ENCODE measurements around the gene CCDC169. TPM values are rescaled to one million over a fixed set of nuclear protein-coding genes. Genes with fewer than 3 reads are reported as not detected.
A peak's percentile ranks its signal among the peaks of the same experiment; 100 is the strongest.

The CCDC169 gene
- total and polyA plus RNA-seq, 2 of the 13 experiments (the other 11 are each of a cell fraction or from before 2014, with no cell fraction given): 0.25 to 0.33 TPM

DNA sequence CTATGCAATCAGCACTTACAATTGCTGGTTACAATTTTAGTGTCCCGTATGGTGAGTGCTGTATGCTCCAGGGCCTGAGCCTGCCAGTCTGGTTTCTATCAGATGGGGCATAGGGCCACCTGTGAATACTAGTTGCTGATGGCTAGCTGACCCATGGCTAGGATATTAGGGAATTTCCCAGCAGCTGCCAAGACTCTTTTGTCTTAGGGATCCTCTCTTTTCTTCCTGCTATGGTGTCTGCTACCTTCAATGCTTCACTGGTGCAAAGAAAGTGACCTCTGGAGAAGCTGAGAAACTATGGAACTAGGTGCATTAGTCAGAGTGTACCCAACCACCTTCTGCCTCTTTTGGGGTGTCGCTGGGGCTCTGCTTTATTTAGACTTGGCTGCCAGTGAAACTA lies 11.6 kb downstream of the CCDC169 start (continued):
- TF ChIP-seq, protein P1, sequence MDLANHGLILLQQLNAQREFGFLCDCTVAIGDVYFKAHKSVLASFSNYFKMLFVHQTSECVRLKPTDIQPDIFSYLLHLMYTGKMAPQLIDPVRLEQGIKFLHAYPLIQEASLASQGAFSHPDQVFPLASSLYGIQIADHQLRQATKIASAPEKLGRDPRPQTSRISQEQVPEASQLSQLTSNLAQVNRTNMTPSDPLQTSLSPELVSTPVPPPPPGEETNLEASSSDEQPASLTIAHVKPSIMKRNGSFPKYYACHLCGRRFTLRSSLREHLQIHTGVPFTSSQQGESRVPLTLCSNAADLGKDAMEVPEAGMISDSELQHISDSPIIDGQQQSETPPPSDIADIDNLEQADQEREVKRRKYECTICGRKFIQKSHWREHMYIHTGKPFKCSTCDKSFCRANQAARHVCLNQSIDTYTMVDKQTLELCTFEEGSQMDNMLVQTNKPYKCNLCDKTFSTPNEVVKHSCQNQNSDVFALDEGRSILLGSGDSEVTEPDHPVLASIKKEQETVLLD (CRISPR knock-in tag; IDR thresholded peaks at IDR 0.05; ENCODE audit: low read depth): no peak
- TF ChIP-seq, protein P2, sequence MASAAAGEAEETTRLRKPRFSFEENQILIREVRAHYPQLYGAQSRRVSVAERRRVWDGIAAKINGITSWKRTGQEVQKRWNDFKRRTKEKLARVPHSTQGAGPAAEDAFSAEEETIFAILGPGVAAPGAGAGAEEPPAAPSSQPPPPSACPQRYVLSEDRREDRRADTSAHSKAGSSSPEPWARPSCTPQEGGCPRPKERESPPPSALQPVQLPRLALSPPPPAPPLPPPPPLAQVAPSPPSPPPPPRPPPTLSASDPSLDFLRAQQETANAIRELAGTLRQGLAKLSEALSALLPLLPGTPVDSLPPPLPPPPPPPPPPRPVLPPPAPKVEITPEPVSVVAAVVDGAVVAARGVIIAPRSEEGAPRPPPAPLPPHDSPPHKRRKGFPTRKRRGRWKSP (CRISPR knock-in tag; IDR thresholded peaks at IDR 0.05): no peak
- TF ChIP-seq ZNF496 (CRISPR knock-in tag; IDR thresholded peaks at IDR 0.05; ENCODE audit: insufficient replicate concordance) (no peak), MYC (CRISPR knock-in tag; IDR thresholded peaks at IDR 0.05; ENCODE audit: borderline replicate concordance) (no peak), NBN (conservative IDR thresholded peaks at IDR 0.05) (no peak)
- TF ChIP-seq, protein P3, sequence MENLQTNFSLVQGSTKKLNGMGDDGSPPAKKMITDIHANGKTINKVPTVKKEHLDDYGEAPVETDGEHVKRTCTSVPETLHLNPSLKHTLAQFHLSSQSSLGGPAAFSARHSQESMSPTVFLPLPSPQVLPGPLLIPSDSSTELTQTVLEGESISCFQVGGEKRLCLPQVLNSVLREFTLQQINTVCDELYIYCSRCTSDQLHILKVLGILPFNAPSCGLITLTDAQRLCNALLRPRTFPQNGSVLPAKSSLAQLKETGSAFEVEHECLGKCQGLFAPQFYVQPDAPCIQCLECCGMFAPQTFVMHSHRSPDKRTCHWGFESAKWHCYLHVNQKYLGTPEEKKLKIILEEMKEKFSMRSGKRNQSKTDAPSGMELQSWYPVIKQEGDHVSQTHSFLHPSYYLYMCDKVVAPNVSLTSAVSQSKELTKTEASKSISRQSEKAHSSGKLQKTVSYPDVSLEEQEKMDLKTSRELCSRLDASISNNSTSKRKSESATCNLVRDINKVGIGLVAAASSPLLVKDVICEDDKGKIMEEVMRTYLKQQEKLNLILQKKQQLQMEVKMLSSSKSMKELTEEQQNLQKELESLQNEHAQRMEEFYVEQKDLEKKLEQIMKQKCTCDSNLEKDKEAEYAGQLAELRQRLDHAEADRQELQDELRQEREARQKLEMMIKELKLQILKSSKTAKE (CRISPR knock-in tag; IDR thresholded peaks at IDR 0.05; ENCODE audit: borderline replicate concordance): no peak

DNA sequence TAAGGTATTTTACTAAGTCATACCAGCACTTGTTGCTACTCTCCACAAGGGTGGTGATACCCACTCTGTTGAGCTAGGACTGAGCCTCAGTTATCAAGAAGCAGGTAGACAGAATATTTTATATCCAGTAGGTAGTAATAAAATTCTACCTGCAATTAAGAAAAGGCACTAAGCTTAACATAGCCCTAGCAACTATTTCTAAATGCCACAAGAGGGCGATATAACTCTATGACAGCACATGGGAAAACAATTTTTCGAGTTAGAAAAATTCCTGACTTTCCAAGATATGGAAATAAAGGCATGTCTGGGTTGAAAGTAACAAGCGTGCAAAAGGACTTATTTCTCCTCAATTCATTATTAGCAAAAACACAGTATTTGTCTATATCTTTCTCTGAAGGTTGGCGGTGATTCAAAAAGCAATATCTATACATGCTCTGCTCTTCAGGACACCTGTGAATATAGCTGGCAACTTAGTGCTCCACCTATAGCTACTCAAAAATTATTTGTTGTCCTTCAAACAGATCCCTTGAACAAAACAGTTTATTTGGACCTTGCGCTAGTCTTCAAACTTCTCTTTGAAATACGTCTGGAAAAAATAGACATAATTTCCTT lies 14.7 kb downstream of the CCDC169 start:
- H3K4me1 ChIP-seq (ENCODE audit: insufficient read depth, low read length): no peaks in the 10 kb centered on the region
- in situ Hi-C loops (cut with HindIII; ENCODE audit: extremely low pct_ligation_motif_present, low pct_unique_long_range_greater_than_20kb) (loop anchor here (5.0 kb wide), 1 partner anchor 454 kb away; no protein-coding TSS in a partner anchor), intact Hi-C loops (cut with micrococcal nuclease; ENCODE audit: unreplicated experiment) (loop anchor here (1.0 to 5.0 kb wide), 3 partner anchors 114 to 453 kb away; no protein-coding TSS in a partner anchor)
- H3K36me3 ChIP-seq (replicated peaks in 1 of 2; ENCODE audit: control insufficient read depth in 1 of 2, insufficient read depth in 2 of 2, low read length in 2 of 2): no peaks in the 10 kb centered on the region
- peak; percentile 53 for FAIRE-seq
- no peaks in the 10 kb centered on the region for H3K27me3 ChIP-seq (ENCODE audit: control insufficient read depth in 1 of 2, insufficient read depth in 2 of 2, low read length in 2 of 2)
- WGBS (ENCODE audit: low lambda C conversion rate): 21% methylated on average over 6 of the region's 6 CpGs
- no peaks in the 10 kb centered on the region for H3K79me2 ChIP-seq (ENCODE audit: insufficient read depth, low read length)
- DNase-seq (ENCODE audit: low spot score): peak; percentile 17
- no peaks in the 10 kb centered on the region for H4K20me1 ChIP-seq (ENCODE audit: insufficient read depth, low read length)
- H3K4me2 ChIP-seq (ENCODE audit: low read depth, low read length): no peak overlapping the region
- BruUV-seq (replicated peaks): no TSS peak
- ATAC-seq: peak; percentile 62
- H3K9ac ChIP-seq (ENCODE audit: insufficient read depth, low read depth, low read length): no peak overlapping the region
- POLR2A ChIA-PET: no interaction called here
- H3K9me3 ChIP-seq (ENCODE audit: low read length): peaks cover under 1% of the 10 kb centered on the region; the same call in 1 of the 2 replicates
- no peak overlapping the region for H3K27ac ChIP-seq (ENCODE audit: extremely low read length, insufficient read depth, low read length)
- CTCF ChIA-PET (ENCODE audit: low intra/inter-chr PET ratio, low total read pairs): interaction anchor here (0.7 to 2.0 kb wide), 3 partner anchors 112 to 453 kb away, joined by 4 to 12 read pairs (median 7); no protein-coding TSS in a partner anchor
- no peak overlapping the region for H2AFZ ChIP-seq (ENCODE audit: low read length)
- no peak overlapping the region for H3K4me3 ChIP-seq (replicated peaks in 1 of 3; ENCODE audit: insufficient read depth in 1 of 3, low read depth in 2 of 3, low read length in 3 of 3)
- TF ChIP-seq, protein P4, sequence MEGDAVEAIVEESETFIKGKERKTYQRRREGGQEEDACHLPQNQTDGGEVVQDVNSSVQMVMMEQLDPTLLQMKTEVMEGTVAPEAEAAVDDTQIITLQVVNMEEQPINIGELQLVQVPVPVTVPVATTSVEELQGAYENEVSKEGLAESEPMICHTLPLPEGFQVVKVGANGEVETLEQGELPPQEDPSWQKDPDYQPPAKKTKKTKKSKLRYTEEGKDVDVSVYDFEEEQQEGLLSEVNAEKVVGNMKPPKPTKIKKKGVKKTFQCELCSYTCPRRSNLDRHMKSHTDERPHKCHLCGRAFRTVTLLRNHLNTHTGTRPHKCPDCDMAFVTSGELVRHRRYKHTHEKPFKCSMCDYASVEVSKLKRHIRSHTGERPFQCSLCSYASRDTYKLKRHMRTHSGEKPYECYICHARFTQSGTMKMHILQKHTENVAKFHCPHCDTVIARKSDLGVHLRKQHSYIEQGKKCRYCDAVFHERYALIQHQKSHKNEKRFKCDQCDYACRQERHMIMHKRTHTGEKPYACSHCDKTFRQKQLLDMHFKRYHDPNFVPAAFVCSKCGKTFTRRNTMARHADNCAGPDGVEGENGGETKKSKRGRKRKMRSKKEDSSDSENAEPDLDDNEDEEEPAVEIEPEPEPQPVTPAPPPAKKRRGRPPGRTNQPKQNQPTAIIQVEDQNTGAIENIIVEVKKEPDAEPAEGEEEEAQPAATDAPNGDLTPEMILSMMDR (CRISPR knock-in tag; IDR thresholded peaks at IDR 0.05): peak; percentile 69
- 0 out of 2 replicates have a peak, but pooled peaks have one; percentile 42 for TF ChIP-seq RAD21 (CRISPR knock-in tag; IDR thresholded peaks at IDR 0.05)
